HG03025 (cell line): ENCODE data around the gene PNPLA7.
"Not testable (repeated sequence)": the region's sequence is repeated elsewhere in the genome, so short reads cannot be mapped to it uniquely, and the experiment has no call there.

ENCODE experiments used
- ATAC-seq: cut with Tn5 transposase; IDR thresholded peaks from one replicate; pipeline ENCODE4 v1.9.1; 2021; ENCODE audit warnings: mild to moderate bottlenecking, moderate library complexity; ENCODE audit not compliant: unreplicated experiment, low FRiP score

Gene PNPLA7

DNA sequence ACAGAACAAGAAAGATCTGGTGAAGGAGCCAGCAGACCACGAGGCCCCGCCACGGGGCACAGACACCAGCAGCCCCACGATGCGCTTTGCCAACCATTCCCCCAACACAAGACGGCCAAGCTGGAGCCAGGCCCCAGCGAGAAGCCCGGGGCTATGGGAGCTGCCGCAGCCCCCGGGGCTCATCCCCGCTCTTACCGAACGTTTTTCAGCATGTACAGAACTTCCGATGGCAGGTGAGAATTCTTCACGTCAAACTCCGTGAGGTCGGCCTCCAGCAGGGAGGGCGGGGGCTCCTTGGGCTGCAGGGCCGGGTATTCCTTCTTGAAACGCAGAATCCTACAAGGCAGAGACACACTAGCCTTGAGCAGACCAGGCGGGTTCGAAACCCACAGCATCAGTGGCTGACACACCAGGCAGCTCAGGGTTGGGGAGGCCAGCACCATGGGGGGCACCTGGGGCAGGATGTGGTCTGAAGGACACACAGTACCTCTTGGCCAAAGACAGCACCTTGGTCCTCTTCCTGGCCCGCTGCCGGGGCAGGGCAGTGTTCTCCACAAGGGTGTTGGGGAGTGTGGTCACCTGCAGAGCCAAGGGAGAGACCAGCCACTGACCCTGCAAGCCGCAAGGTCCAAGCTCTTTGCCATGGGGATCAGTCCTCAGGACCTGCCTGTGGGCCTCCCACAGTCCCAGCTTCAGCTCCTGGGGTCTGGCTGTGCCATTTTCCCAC is 6.8 kb downstream of the PNPLA7 start:
- ATAC-seq, result no peak

DNA sequence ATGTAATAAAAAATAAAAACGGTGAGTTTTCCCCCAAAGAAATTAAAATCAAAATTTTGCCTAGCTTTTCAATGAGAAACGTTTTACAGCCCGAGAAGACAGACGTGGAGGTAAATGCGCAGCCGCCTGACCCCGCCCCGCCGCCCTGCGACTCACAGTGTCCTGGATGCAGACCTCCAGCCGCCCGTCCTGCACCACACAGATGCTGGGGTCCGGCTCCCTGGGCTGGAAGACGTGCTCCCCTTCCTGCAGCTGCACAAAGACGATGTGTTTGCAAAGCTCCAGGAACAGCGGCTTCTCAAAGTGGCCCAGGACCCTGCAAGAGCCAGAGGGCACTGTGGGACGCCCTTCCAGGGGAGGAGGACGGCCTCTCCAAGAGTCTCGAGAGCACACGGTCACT is 7.7 kb downstream of the PNPLA7 start:
- ATAC-seq, result no peak

- no peak for ATAC-seq
These were observed 9.7 kb downstream of the PNPLA7 start for GRCh38 chr9:137540536-137540935.

DNA sequence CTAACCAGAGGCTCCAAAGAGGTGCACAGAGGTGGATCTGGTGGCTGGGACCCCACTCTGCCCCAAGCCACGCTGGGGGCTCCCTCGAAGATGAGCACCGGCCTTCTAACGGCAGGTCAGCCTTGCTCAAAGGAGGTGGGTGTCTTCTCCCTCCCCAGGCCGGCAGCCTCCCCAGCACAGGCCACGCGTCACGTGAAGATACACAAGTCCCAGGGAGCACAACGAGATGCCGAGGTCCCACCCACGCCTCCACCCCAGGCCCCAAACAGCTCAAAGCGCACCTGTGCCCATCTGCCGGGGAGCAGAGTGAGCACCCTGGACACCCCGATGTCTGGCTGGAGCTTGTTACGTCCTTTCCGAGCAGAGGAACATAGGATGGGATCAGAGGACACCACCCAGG is 12.1 kb downstream of the PNPLA7 start:
- ATAC-seq, result no peak

DNA sequence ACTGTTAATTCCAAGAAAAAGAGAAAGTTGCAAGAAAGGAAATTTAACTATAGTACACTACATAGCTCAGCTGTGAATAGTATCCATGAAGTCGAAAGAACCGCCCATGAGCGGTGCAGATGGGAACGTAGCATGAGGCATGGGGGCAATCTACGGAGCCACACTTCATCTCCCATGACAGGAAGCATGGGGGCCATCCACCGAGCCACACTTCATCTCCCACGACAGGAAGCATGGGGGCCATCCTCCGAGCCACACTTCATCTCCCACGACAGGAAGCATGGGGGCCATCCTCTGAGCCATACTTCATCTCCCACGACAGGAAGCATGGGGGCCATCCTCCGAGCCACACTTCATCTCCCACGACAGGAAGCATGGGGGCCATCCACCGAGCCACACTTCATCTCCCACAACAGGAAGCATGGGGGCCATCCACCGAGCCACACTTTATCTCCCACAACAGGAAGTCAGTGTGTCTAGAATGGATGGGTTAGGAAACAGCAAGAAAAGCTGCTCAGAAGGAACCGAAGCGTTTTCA is 13.5 kb downstream of the PNPLA7 start:
- not testable (repeated sequence) for ATAC-seq

DNA sequence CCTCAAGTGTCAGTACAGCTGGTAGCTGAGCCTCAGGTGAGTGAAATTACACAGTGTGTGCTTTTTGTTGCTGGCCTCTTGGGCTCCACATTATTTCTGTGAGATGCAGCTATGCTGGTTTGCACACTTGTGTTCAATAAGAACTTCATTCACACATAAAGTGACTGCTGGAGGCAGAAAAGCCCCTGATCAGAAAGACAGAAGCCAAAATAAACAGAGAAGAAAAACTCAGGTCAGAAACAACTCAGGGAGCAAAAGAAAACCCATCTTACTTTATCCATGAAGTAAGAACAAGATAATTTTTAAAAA is 15.1 kb downstream of the PNPLA7 start:
- no peak for ATAC-seq

DNA sequence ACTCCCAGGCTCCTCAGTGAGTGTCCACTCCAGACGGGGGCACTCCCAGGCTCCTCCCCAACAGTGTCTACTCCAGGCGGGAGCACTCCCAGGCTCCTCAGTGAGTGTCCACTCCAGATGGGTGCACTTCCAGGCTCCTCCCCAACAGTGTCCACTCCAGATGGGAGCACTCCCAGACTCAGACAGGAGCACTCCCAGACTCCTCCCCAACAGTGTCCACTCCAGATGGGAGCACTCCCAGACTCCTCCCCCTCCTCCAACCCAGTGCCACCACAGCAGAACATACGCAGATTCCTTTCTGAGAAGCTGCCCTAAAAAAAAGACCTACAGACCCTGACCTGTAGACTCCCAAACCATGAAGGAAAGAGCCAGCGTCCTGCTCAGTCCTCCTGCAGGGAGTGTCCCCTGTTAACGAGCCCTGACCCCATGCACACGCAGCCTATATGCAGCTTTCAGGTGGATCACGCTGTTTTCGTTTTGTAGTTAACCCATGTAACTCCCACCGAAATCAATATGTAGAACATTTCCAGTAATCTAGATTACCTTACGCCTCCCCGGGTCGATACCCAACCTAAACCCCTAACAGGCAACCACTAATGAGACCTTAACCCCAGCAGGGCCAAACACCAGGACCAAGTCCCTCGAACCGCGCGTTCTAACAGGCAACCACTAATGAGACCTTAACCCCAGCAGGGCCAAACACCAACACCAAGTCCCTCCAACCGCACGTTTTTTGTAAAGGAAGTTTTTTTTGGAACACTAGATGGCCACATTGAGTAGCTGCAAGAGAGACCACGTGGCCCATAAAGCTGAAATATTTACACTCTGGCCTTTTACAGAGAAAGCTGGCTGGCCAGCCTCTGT is 15.7 kb downstream of the PNPLA7 start:
- ATAC-seq, result no peak

GRCh38 chr9:137532891-137533468 is 17.2 kb downstream of the PNPLA7 start:
- not testable (repeated sequence) for ATAC-seq

DNA sequence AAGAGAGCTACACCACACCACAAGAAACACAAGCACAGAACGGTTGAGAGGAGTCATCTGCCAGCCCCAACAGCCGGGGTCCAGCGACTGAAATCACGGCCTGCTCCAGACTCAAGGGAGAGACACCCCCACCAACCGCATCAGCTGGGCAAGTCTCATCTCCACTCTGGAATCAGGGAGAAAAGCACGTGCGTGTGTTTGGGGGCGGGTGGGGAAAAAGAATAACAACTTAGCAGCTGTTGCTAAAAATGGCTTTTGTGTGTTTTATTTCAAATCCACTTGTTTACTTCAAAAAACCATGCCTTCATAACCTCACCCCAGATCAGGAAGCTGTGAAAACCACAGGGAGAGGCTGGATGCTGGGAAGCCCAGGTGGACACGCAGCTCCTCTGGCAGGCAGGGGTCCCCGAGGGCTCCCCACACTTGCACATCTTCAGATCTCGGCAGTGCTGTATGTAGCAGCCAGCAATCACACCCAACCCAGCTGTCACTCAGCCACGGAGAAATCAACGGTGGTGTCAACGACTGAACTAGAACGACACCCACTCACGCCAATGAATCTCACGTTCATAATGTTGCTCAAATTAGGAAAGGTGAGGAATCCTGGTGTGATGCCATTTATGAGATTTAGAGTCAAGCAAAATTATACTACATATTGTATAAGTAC is 19.0 kb downstream of the PNPLA7 start:
- no peak for ATAC-seq

GRCh38 chr9:137530331-137530730 is 19.9 kb downstream of the PNPLA7 start:
- ATAC-seq, result no peak

GRCh38 chr9:137524981-137525317 is 25.3 kb downstream of the PNPLA7 start:
- no peak for ATAC-seq

- ATAC-seq, result no peak
These were observed 25.8 kb downstream of the PNPLA7 start for GRCh38 chr9:137524161-137524980.

- no peak for ATAC-seq
These were observed 27.3 kb downstream of the PNPLA7 start for GRCh38 chr9:137522746-137523455.

GRCh38 chr9:137521405-137521985 is 28.7 kb downstream of the PNPLA7 start:
- no peak for ATAC-seq

- ATAC-seq, result no peak
These were observed 29.4 kb downstream of the PNPLA7 start for GRCh38 chr9:137520614-137521404.

GRCh38 chr9:137519553-137519952 is 30.6 kb downstream of the PNPLA7 start:
- no peak for ATAC-seq

- ATAC-seq, result not testable (repeated sequence)
These were observed 31.3 kb downstream of the PNPLA7 start for GRCh38 chr9:137518661-137519459.
